ENCODE data around the gene LGALS3.

Gene LGALS3

DNA sequence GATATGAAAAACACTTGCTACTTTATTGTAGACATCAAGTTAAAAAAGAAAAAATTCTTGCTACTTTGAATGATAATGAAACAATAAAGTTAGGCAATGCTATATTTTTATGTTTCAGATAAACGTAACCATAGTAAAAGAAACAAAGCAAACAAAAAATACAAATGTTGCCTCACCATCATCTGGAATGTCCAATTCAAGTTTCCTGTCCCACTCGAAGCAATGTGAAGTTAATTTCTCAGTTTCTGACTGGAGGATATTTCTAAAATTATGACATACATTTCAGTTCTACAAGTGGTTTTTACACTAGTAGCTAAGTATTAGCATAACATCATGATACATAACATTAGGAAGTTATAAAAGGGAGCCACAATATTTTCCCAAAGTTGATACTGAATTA is 41.5 kb downstream of the LGALS3 start:
- no peak for DNase-seq (ENCODE audit: extremely low spot score)
- no peak for TF ChIP-seq NFRKB (IDR thresholded peaks at IDR 0.05)
- TF ChIP-seq FOXK2 (IDR thresholded peaks at IDR 0.05) = no peak
- TF ChIP-seq, protein P1, sequence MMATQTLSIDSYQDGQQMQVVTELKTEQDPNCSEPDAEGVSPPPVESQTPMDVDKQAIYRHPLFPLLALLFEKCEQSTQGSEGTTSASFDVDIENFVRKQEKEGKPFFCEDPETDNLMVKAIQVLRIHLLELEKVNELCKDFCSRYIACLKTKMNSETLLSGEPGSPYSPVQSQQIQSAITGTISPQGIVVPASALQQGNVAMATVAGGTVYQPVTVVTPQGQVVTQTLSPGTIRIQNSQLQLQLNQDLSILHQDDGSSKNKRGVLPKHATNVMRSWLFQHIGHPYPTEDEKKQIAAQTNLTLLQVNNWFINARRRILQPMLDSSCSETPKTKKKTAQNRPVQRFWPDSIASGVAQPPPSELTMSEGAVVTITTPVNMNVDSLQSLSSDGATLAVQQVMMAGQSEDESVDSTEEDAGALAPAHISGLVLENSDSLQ (IDR thresholded peaks at IDR 0.05) = no peak
- no peak for TF ChIP-seq FOXA1 (IDR thresholded peaks at IDR 0.05)
- TF ChIP-seq BHLHE40 (IDR thresholded peaks at IDR 0.05; ENCODE audit: borderline replicate concordance) = no peak
- no peak for TF ChIP-seq FOXM1 (IDR thresholded peaks at IDR 0.05; ENCODE audit: borderline replicate concordance)
- ChIA-PET CTCF (no interaction called here), POLR2A (no interaction called here)

DNA sequence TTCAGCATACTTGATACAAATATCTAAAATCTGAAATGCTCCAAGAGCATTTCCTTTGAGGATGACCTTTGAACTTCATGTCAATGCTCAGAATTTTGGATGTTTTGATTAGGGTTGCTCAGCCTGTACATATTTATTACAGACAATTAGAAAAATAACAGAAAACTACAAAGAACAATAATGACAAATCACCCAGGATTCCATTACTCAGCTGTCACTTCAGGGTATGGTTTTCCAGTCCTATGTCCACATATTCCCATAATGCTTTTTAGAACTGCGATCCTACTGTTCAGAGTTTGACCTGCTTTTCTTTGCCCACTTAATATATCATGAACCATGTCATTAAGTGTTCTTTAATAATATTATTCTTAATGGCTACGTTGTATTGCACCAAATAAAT is 51.0 kb downstream of the LGALS3 start:
- CTCF ChIA-PET = no interaction called here
- no peak for DNase-seq (ENCODE audit: extremely low spot score)
- TF ChIP-seq ELF4 (IDR thresholded peaks at IDR 0.05) (no peak), TARDBP (IDR thresholded peaks at IDR 0.05) (no peak), L3MBTL2 (conservative IDR thresholded peaks at IDR 0.05) (no peak), ARNT (IDR thresholded peaks at IDR 0.05) (no peak), BHLHE40 (IDR thresholded peaks at IDR 0.05; ENCODE audit: borderline replicate concordance) (no peak), LEF1 (IDR thresholded peaks at IDR 0.05; ENCODE audit: borderline replicate concordance) (no peak)
- TF ChIP-seq, protein P1 (IDR thresholded peaks at IDR 0.05) = no peak
- POLR2A ChIA-PET = no interaction called here

DNA sequence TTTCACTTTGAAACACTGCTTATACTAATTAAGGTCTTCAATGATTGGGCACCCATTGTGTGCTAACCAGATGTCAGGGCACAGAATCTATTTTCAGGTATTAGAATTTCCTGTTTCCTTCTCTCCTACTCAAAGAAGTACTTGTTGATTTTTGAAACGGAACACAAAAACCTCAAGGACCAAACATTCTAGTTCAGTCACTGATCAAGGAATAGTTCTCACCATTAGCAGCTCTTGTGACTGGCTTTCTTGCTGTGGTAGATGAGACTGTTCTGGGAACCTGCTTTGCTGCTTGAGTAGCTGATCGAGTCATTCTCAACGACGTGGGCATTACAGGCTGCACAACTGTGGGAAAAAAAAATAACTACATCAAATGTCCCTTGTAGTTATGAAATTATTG is 51.4 kb downstream of the LGALS3 start:
- ChIA-PET CTCF (no interaction called here), POLR2A (no interaction called here)
- TF ChIP-seq HDGF (IDR thresholded peaks at IDR 0.05; ENCODE audit: borderline replicate concordance) (no peak), FOXA1 (IDR thresholded peaks at IDR 0.05) (no peak), ZNF384 (IDR thresholded peaks at IDR 0.05) (no peak), BHLHE40 (IDR thresholded peaks at IDR 0.05; ENCODE audit: borderline replicate concordance) (no peak), SUZ12 (IDR thresholded peaks at IDR 0.05) (no peak), TARDBP (IDR thresholded peaks at IDR 0.05) (no peak), SP1 (IDR thresholded peaks at IDR 0.05) (no peak), FOXM1 (IDR thresholded peaks at IDR 0.05; ENCODE audit: borderline replicate concordance) (no peak), ELF4 (IDR thresholded peaks at IDR 0.05) (no peak), L3MBTL2 (conservative IDR thresholded peaks at IDR 0.05) (no peak), NFRKB (IDR thresholded peaks at IDR 0.05) (no peak), CTBP1 (IDR thresholded peaks at IDR 0.05; ENCODE audit: borderline replicate concordance) (no peak), FOXK2 (IDR thresholded peaks at IDR 0.05) (no peak), LEF1 (IDR thresholded peaks at IDR 0.05; ENCODE audit: borderline replicate concordance) (no peak), ARNT (IDR thresholded peaks at IDR 0.05) (no peak)
- TF ChIP-seq, protein P1 (IDR thresholded peaks at IDR 0.05) = no peak
- no peak for DNase-seq (ENCODE audit: extremely low spot score)

DNA sequence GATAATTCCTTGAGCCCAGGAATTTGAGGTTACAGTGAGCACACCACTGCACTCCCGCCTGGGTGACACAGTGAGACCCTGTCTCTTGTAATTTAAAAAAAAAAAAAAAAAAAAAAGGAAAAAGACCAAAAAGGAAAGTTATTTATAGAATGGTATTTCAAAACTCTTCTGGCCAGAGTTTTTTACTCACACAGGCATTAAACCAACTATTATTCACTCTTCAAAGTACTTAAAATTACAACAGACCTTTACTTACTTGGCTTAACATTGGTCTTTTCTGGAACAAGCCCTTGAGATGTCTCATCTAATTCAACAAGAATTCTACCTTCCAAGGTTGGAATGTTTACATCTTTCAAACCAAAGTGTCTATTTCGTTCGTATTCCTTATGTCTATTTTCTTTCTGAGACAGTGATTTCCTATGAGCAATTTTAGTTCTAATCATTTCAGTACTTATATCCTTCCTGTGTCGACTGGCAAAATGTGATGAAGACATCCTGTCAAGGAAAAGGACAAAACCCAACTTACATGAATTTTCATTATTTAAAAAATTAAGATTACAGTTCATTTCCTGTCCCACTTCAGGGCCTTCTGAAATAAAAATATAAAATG is 59.7 kb downstream of the LGALS3 start:
- ChIA-PET CTCF (no interaction called here), POLR2A (no interaction called here)
- DNase-seq (ENCODE audit: extremely low spot score) = no peak
- no peak for TF ChIP-seq FOXK2 (IDR thresholded peaks at IDR 0.05)
- no peak for TF ChIP-seq TARDBP (IDR thresholded peaks at IDR 0.05)
- no peak for TF ChIP-seq NFRKB (IDR thresholded peaks at IDR 0.05)

DNA sequence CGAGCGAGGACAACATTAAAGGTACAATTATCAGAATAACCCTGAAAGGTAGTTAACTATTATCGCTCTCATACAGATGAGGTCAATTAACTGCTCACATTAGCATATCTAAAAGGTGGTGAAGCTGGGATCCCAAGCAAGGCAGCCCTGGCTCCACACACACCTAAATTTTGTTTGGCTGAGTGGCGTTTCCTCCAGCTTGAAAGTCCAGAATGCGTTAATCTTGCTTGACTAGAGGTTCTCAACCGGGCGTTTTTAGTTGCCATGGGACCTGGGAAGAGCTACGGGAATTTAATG is 61.8 kb downstream of the LGALS3 start:
- CTCF ChIA-PET = no interaction called here
- no peak for DNase-seq (ENCODE audit: extremely low spot score)

DNA sequence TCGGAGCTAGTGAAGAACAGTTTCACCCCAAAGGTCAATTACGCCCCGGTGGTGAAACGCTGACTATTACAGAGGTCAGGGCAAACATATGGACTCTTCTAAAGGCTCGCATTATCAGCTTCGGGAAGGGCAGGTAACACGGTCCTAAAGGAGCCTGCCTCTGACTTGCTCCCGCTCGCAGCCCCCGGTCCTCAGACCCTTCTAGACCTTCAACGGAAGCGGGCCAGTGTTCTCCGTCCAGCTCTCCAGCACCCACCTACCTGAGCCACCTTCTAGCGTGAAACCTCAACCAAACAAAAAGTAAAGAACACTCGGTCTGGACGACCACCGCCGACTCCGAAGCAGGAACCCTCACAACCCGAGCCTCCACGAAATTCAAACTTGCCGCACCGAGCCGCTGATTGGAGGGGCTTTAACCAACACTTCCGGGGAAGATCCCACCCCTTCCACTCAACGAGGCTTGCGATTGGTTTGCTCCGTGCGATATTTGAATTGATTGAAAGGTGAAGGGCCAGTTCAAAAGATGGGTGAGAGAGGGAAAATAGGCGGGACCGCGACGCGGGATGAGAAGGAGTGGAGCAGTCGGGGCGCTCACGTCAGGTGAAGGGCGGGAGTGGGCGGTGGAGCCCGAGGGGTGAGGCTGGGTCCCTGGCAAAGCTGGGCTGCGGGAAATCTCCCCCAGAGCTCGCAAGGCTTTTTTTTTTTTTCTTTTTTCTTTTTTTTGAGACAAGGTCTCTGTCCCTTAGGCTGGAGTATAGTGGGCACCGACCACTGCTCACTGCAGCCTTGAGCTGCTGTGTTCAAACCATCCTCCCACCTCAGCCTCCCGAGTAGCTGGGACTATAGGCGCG is 62.4 kb downstream of the LGALS3 start, which contains the start of gene DLGAP5:
Gene DLGAP5 (minus strand): TSS at position 383 of the 851 bp plus-strand sequence. CDS start 2,406 bp downstream, outside the sequence.
- CTCF ChIA-PET = interaction anchor here (0.6 to 0.7 kb wide), 2 partner anchors 21 to 873 kb away, joined by 3 read pairs; no protein-coding TSS in a partner anchor
- TF ChIP-seq L3MBTL2 (conservative IDR thresholded peaks at IDR 0.05) (peak; percentile 86), FOXM1 (IDR thresholded peaks at IDR 0.05; ENCODE audit: borderline replicate concordance) (peak; percentile 73; the same call in 1 of the 2 replicates), ZNF384 (IDR thresholded peaks at IDR 0.05) (peak; percentile 28; the same call in 1 of the 2 replicates), TARDBP (IDR thresholded peaks at IDR 0.05) (no peak), ELF4 (IDR thresholded peaks at IDR 0.05) (peak; percentile 71)
- TF ChIP-seq, protein P1 (IDR thresholded peaks at IDR 0.05) = peak; percentile 98

More for the DNA sequence above, 61.8 kb downstream of the LGALS3 start:
- POLR2A ChIA-PET = interaction anchor here (0.6 to 2.1 kb wide), 3 partner anchors 10 to 139 kb away, joined by 3 to 12 read pairs (median 3); partner anchors contain the start of gene MAPK1IP1L
- TF ChIP-seq NFRKB (IDR thresholded peaks at IDR 0.05) (no peak), FOXM1 (IDR thresholded peaks at IDR 0.05; ENCODE audit: borderline replicate concordance) (no peak), L3MBTL2 (conservative IDR thresholded peaks at IDR 0.05) (no peak), TARDBP (IDR thresholded peaks at IDR 0.05) (no peak), FOXK2 (IDR thresholded peaks at IDR 0.05) (no peak), ELF4 (IDR thresholded peaks at IDR 0.05) (no peak), CTBP1 (IDR thresholded peaks at IDR 0.05; ENCODE audit: borderline replicate concordance) (no peak), SUZ12 (IDR thresholded peaks at IDR 0.05) (no peak), SP1 (IDR thresholded peaks at IDR 0.05) (no peak), ZNF384 (IDR thresholded peaks at IDR 0.05) (no peak)

More for the DNA sequence above, 62.4 kb downstream of the LGALS3 start, which contains the start of gene DLGAP5:
- POLR2A ChIA-PET = interaction anchor here (0.6 to 2.1 kb wide), 6 partner anchors 9 to 164 kb away, joined by 3 to 12 read pairs (median 3); partner anchors contain the start of genes MAPK1IP1L, SOCS4 and WDHD1
- peak; percentile 93 for DNase-seq (ENCODE audit: extremely low spot score)
